HUDEP-2 (cell line): ENCODE measurements around the gene MLST8.
A peak's percentile ranks its signal among the peaks of the same experiment; 100 is the strongest.

Source experiments
- DNase-seq, 76 experiments: peaks; one replicate each; lab custom pipeline; 2025; ENCODE audit not compliant: unreplicated experiment in 76 of 76; lab: John Stamatoyannopoulos, UW

The MLST8 gene

DNA sequence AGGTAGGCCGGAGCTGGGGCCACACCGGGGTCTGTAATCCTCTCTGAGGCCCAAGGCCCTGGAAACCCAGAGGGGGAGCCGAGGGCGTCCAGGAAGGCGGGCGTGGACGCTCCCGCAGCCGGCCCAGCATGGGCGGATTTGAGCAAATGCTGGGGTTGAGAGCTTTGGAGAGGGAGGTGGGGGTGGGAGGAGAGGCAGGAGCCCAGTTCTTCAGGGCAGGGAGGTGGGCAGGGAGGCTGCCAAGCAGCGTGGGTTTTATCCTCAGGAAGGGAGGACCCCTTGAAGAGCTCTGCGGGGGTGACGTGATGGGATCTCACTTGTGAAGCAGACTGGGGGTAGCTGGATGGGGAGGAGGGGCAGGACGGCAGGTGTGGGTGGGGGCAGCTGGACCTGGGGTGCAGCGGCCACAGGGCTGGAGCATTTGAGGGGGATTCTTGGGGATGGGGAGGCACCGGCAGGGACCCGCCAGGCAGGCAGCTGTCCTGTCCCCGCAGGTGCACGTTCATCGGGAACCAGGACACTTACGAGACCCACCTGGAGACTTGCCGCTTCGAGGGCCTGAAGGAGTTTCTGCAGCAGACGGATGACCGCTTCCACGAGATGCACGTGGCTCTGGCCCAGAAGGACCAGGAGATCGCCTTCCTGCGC, 32.4 kb upstream of the MLST8 start:
- DNase-seq, result no peak

DNA sequence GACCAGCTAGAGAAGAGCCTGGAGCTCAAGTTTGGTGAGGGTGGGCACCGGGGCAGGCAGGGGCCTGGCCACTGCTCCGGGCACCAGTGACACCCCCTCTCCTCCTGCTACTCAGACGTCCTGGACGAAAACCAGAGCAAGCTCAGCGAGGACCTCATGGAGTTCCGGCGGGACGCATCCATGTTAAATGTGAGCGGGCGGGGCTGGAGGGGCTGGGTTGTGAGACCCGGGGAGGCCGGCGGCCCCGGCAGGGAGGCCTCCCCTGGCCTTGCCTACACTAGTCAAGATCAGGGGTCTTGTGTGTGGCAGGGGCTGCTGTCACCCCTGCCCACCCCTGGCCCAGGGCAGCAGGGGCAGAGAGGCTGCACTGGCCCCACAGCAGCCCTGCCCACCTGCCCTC, 31.9 kb upstream of the MLST8 start:
- no peak for DNase-seq

DNA sequence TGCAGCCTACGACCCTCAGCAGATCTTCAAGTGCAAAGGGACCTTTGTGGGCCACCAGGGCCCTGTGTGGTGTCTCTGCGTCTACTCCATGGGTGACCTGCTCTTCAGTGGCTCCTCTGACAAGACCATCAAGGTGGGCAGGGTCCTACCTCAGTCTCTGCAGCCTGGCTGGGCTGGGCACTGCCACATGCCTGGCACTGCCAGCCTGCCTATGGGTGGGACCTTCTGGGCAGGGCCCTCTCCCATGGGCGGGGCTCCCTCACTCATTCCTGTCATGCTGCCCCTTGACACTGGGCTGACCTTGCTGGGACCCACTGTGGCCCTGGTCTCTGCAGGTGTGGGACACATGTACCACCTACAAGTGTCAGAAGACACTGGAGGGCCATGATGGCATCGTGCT, 31.3 kb upstream of the MLST8 start:
- no peak for DNase-seq

DNA sequence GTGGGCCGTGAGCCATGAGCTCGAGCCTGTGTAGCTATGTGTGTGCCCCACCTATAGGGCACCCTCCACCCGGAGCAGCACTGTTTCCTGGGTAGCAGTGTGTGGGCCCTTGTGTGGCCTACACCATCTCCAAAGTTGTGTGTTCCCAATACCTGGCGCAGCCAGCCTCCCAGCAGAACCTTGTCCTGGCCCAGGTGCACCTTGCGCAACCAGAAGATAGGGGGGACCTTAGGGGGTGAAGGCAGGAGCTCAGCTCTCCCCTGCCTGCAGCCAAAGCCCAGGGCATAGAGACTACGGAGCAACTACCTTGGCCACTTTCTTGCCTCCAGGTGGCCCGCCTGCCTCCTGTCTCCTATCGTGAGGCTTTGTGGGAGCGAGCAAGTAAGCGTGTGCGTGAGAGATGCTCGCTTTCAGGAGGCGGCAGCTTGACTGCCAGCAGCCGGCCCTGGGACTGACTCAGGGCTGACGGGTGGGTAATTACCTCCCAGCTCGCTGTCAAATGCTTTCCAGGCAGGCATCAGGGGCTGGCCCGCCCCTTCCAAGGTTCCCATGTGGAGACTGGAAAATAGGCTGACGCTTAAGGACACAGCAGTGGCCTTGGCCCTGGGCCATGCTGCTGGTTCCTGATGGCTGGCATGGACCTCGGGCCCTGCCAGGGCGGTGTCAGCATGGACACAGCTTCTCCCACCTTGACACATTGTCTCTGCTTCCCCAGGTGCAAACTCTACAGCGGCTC, 30.7 kb upstream of the MLST8 start:
- no peak for DNase-seq

DNA sequence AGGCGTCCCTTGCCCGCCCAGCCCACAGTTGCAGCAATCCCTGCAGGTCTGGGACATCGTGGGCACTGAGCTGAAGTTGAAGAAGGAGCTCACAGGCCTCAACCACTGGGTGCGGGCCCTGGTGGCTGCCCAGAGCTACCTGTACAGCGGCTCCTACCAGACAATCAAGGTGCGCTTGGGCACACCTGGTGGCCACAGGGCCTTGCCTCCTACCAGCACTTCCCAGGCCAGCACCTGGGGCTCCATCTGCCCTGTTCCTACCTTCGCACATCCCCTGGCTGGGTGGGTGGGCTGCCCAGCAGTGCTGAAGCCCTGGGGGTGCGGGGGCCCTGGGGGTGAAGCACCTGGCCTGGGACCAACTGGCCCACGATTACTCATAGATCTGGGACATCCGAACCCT, 29.8 kb upstream of the MLST8 start:
- DNase-seq, result no peak

DNA sequence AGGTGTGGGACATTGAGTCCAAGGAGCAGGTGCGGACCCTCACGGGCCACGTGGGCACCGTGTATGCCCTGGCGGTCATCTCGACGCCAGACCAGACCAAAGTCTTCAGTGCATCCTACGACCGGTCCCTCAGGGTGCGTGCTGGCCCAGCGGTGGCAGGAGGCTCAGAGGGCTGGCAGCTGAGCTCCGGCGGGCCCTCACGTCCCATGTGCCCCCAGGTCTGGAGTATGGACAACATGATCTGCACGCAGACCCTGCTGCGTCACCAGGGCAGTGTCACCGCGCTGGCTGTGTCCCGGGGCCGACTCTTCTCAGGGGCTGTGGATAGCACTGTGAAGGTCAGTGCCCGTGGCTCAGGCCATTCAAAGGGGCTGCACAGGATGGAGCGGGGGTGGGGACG, 29.2 kb upstream of the MLST8 start:
- no peak for DNase-seq

DNA sequence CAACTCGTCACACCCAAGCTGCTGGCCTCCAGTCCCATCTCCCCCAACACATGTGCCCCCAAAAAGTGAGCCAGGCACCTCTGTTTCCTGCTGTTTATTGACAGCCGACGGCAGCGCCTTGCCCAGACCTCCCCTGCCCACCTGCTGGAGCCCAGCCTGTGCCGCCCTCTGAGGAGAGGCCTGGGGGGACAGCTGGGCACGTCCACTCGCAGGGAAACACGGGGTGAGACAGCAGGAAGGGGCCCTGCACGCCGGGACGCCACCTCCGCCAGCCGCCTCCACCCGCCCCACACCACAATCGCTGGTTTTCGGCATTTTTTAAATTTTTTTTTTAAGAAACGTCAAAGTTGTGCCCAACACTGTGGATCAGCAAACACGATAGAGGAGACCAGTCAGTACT, 28.2 kb upstream of the MLST8 start:
- DNase-seq, result no peak

DNA sequence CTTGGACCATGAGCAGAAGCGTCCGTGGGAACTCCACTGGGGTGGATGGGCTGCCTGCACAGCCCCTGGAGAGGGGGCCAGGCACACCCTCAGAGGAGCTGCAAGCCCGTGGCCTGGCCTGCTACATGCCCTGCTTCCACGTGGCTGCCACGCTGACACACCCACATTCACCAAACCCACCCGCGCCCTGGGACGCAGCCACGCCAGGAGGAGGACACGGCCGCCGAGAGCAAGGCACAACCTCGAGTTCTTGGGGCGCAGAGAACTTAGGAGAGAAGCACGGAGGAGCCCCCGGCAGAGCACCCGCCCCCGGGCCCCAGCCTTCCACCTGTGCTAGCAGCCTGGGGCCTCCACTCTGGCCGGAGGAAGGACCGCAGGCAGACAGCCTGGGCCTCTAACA, 27.7 kb upstream of the MLST8 start:
- no peak for DNase-seq

DNA sequence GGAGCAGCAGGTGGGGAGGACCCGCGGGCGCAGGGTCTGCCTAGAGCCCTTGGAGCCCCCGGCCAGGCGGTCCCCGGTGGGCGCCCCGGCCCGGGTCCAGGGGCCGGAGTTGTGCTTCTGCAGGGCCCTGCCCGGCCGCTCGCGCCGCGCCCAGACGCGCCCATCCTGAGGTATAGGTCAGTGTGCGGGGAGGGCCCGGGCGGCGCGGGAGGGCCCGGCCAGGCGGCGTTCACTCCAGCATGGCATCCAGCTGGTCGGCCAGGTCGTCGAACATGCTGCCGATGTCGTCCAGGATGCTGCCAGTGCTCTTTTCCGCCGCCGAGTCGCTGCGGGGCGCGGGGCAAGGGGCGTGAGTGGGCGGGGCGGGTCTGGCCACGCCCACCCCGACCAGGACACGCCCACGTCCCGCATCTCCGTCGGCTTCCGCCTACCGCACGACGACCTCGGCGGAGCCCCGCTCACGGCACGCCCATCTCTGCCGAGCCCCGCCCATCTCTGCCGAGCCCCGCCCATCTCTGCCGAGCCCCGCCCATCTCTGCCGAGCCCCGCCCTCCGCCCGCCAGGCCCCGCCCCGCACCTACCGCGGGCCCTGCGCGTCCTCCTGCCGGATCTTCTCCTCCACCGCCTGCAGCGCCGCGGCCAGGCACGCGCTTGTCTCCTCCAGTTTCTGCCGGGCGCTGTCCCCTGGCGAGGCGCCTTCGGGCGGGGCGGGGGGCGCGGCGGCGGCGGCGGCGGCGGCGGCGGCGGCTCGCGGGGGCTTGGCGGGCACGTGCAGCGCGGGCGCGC, 26.7 kb upstream of the MLST8 start:
- DNase-seq, result peak in 54 of 76 experiments; percentile 7 to 74 (median 50)

DNA sequence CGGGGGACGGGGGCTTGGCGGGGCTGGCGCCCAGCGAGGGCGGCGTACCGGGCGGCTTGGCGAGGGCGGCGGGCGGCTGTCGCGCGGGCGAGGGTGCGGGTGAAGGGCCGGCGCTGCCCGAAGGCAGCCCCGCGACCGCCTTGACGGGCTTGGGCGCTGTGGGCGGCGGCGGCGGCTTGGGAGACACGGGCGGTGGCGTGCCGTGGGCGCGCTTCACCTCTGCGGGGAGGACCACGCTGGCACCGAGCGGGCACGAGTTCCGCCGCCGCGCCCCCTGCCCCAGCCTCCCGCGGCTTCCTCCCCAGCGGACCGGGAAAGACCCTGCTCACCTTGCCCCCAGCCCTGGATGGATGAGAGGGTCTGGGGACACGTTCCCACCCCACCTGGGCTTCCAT, 26.1 kb upstream of the MLST8 start:
- no peak for DNase-seq

DNA sequence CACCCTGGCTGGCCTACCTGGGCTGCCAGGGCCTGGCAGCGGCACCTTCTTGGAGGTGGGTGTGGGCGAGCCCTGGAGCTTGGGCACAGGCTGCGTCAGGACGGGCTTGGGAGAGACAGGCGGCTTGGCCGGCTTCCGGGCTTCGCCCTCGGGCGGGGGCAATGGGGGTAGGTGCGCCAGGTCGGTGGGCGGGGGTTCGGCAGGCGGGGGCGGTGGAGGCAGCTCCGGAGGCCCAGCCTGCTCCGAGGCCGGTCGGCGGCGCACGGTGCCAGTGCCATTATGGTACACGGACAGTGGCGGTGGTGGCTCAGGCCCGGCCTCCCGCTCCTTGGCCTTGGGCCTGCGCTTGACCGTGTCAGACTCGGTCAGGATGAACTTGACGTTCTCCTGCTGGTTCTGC, 25.7 kb upstream of the MLST8 start:
- no peak for DNase-seq

DNA sequence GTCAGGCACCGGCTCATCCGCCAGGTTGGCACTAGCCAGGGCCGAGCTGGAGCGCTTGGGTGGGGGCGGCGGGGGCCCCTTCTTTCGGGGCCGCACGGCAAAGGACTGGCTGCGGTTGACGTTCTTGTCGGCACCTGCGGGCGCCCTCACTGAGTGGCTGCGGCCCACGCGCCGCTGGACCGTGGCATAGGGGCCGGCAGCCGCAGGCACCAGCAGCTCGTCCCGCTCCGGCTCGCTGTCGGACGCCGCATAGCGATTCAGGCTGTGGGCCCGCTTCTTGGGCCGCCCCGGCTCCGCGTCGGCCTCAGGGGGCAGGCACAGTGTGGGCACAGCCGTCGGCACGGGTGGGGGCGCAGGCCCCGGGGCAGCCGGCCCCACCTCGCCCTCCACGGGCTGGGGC, 24.8 kb upstream of the MLST8 start:
- no peak for DNase-seq

DNA sequence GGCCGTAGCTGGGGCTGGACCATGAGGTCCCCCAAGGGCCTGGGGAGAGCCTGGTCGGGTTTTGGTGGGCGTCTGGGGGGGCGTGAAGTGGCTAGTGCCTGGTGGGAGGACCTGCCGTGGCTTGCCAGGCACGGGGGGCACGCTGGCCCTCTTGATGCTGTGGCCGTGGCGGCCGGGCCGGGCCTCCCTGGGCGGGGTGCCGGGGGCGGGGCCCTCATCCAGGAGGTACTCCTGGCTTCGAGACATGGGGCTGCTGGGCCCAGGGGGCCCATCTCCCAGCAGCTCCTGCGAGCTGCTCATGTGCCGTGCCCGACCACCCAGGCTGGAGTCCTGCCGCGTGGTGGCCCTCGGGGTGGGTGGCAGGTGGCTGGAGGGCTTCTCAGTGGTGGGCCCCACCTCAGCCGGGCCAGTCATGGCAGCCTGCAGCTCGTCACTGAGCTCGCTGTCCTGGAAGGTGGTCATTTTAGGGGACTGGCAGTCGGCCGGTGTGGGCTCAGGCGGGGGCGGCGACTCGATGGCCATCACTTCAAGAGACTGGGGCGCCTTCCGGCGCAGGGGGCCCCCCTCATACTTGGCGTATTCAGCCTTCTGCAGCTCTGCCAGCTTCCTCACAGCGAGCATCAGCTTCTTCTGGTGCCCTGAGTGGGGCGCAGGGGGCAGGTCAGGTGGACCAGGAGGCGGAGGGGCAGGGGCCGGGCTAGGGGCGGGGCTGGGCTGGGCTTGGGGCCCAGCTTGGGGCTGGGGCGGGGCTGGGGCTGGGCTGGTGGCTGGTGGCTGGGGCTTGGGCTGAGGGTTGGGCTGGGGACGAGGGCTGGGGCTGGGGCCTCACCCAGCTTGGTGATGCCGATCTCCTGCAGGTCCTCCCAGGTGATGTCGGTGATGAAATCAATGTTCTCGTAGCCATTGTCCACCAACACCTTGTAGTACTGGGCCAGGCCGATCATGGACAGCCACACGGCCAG, 24.0 kb upstream of the MLST8 start:
- DNase-seq, result peak in 2 of 76 experiments; percentile 4 to 11

DNA sequence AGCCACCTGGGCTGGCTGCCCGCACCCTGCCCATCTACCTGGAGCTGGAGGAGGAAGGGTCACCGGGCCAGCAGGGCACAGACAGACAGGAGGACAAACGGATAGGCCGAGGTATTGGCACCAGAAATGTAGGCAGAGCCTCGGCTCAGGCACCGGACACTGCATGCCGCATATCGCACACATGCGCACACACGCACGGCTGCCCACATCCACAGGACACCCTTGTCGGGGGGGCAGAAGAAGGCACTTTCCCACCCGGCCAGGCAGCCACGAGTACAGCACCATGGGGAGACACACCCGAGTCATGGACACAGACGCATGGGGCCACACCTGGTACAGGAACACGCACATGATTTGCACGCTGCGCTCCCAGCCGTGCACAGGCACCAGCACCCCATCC, 23.3 kb upstream of the MLST8 start:
- DNase-seq, result no peak

DNA sequence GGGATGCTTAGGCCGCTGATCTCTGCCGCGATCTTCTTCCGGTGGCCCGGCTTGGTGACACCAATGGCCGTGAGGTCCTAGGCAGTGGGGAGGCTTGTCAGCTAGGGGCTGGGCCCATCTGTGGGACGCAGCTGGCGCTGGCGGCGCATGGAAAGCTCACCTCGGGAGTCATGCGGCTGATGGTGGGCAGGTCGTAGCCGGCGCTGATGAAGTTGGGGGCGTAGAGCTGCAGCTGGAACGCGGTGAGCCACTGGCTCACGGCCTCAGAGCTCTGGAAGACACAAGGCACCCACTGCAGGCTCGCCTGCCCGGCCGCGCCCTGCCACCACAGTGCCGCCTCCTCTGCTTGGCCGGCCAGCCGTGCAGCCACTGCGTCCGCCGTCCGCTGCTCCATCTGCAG, 21.6 kb upstream of the MLST8 start:
- no peak for DNase-seq

DNA sequence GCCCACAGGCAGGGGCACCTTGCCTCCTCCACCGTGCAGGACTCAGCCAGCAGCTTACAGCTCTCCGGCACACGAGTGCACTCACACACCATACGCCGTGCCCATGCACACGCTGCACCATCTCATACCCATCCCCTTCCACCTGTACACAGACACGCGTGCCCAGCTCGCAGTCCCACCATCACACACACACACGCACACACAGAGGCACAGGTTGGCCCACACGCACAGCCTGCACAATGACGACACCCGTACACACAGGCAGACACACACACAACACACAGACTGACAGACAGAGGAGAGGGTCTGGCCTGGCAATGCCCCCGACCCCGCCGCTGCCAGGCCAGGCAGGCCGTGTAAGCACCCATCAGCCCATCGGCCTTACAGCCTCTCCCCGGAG, 20.9 kb upstream of the MLST8 start:
- no peak for DNase-seq

DNA sequence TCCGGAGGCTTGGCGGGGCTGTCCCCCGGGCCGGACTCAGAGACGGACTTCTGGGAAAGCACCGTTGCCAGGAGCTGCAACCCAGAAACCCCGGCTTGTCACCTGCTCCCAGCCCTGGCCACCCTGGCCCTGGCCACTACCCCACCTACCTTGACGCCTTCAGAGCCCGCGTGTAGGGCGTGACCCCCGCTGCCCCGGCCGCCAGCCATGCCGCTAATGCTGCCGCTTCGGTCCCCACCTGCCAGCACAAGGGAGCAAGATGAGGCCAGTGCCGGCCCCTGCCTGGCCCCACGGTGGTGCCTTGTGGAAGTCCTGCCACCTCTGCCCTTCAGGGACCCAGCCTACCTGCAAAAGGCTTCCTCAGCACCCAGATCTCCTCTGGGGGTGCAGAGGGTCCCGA, 20.3 kb upstream of the MLST8 start:
- DNase-seq, result no peak

DNA sequence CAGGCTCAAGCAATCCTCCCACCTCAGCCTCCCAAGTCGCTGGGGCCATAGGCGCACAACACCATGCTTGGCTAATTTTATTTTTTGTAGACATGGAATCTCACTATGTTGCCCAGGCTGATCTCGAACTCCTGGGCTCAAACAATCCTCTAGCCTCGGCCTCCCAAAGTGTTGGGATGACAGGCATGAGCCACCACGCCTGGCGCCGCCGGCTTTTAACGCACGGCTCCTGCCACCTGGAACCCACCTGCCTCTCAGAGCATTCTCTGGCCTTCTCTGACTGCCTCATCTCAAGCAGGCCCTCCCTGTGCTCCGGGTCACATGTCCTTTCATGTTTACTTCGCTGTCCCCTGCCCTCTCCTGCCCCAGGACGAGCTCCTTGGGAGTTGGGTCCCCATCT, 19.2 kb upstream of the MLST8 start:
- no peak for DNase-seq

DNA sequence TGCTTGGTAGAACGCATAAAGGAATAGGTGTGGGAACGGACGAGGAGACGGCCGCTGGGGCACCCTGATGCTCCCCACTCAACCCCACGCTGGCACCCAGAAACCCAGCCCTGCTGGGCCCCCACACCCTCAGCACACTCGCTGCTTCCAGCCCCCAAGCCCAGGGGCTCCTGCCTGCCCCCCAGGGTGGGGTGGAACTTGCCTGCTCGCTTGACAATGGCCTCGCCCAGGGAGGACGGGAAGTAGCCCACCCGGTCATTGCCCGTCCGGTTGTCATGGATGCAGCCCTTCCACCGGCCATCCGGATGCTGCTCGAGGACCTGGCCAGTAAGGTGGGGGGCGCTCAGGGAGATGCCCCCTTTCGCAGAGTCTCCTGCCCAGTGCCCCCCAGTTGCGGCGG, 18.7 kb upstream of the MLST8 start:
- no peak for DNase-seq

DNA sequence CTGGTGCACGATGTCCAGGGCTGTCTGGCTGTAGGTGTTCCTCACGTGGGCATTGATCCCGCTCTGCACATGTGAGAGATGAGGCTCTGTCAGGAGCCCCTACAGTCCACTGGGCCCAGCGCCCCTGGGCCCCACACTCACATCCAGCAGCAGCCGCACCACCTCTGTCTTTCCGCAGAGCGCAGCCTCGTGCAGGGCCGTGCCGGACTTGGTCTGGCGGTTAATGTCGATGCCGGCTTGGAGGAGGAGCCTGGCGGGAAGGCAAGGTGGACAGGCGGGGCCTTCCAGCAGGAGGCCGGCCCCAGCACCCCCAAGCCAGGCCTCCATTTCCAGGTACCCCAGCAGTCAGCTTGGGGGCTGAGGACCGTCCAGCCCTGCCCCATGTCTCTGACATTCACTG, 18.0 kb upstream of the MLST8 start:
- DNase-seq, result no peak

DNA sequence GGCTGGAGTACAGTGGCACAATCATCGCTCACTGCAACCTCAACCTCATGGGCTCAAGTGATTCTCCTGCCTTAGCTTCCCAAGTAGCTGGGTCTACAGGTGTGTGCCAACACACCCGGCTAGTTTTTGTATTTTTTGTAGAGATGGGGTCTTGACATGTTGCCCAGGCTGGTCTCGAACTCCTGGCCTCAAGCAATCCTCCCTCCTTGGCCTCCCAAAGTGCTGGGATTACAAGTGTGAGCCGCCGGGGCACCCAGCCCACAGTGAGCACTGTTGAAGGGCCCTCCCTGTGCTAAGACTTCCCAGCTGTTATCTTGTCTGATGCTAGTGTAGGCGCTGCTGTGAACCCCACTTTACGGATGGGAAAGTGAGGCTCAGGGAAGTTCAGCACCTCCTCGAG, 16.9 kb upstream of the MLST8 start:
- DNase-seq, result no peak
